Esophagus muscularis mucosa (tissue), 3 donors: ENCODE measurements around the gene TOR4A.

Experiments used
- POLR2A ChIP-seq: fragments of 450-650 bp; IDR thresholded peaks from one replicate; pipeline ENCODE4 v1.6.1; 2017; ENCODE audit warnings: antibody characterized with exemption, moderate library complexity, mild to moderate bottlenecking, low read depth
- POLR2AphosphoS5 ChIP-seq, 2 donors: sonication (generic); formaldehyde crosslinking; IDR thresholded peaks; one replicate each; pipeline ENCODE4 v1.6.1; 2017; ENCODE audit warnings: antibody characterized with exemption in 2 of 2
- TF ChIP-seq, protein P1 (sequence below), 3 experiments: fragments of 200-600 bp in 2 of 3; fragments of 450-650 bp in 1 of 3; sonication (generic) in 2 of 3; IDR thresholded peaks; one replicate each; pipeline ENCODE4 v1.5.1; 2017 to 2019; ENCODE audit warnings: antibody characterized with exemption in 3 of 3, mild to moderate bottlenecking in 2 of 3, moderate library complexity in 1 of 3

DNA sequence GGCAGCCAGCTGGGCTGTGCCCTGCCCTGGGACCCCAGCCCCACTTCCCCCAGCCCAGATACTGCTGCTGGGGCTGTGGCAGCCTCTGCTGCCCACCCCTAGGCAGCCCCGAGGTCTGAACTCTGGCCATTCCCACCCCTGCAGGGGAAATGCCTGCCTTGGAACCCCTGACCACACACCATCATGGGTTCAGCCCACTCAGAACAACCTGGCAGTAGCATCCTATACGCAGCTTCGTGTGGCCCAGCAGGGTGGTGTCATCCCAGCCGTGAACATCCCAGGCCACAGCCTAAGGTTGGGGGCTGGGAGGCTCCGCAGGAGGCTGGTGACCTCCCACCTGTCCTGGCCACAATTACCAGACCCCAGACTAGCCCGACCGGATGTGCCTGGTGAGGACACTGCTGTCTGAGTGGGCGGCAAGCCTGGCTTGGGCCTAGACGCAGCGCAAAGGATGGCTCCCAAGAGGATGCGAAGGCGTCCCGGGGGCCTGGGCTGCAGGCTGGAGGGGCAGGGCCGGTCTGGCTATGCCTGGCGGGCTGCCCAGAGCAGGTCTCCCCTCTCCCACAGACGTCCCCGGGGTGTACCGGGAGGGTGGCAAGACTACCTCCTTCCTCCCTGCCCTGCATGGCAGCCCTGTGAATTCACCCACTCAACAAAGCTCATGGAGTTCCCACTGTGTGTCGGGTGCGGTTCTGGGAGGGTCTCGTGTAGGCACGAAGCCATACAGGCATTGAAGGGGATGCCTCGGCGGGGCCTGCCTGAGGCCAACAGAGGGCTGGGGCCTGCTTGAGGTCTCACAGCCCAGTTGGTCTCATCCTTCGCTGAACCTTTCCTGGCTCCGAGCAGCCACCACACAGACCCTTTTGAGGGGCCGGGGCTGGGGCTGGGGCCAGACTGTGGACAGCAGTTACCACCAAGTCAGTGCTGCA, 48.3 kb upstream of the TOR4A start:
- no peak for TF ChIP-seq POLR2AphosphoS5 (IDR thresholded peaks at IDR 0.05)
- no peak for TF ChIP-seq POLR2A
- TF ChIP-seq, protein P1, sequence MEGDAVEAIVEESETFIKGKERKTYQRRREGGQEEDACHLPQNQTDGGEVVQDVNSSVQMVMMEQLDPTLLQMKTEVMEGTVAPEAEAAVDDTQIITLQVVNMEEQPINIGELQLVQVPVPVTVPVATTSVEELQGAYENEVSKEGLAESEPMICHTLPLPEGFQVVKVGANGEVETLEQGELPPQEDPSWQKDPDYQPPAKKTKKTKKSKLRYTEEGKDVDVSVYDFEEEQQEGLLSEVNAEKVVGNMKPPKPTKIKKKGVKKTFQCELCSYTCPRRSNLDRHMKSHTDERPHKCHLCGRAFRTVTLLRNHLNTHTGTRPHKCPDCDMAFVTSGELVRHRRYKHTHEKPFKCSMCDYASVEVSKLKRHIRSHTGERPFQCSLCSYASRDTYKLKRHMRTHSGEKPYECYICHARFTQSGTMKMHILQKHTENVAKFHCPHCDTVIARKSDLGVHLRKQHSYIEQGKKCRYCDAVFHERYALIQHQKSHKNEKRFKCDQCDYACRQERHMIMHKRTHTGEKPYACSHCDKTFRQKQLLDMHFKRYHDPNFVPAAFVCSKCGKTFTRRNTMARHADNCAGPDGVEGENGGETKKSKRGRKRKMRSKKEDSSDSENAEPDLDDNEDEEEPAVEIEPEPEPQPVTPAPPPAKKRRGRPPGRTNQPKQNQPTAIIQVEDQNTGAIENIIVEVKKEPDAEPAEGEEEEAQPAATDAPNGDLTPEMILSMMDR (IDR thresholded peaks at IDR 0.05), result no peak
